SH-SY5Y (cell line): ENCODE measurements around the gene SVEP1.
A peak's percentile ranks its signal among the peaks of the same experiment; 100 is the strongest.

ENCODE experiments used
- GATA2 ChIP-seq: IDR thresholded peaks from 2 replicates; pipeline ENCODE4 v1.6.1; 2011; ENCODE audit warnings: mild to moderate bottlenecking, low read depth, low read length
- GATA3 ChIP-seq: IDR thresholded peaks from 2 replicates; pipeline ENCODE4 v1.6.1; 2011; ENCODE audit warnings: low read depth, mild to moderate bottlenecking, low read length, moderate library complexity

Gene SVEP1

DNA sequence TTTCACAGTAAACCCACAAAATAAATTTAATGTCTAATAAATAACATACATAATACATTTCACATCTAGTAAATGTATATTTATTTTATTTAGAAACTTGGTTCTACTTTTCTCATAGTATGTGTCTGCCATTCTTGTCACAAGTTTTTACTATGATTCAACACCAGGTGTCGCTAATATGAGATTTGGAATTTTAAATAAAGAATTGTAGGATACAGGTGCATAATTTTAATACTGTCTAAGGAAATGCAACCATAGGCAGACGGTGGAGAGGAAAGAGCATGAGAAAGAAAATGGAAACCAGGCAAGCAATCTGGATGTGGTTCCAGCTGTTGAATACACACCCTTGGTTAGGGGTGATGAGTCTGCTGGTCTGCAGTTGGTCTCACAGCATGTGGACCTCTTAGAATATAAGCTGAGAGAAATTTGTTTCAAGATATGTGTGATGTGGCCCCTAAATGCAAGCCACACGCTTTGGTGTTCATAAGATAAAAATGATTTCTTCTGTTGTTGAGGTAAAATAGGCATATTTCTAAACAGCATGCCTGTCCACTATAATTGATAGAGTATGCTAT lies 127.2 kb downstream of the SVEP1 start:
- no peak for TF ChIP-seq GATA3
- no peak for TF ChIP-seq GATA2

DNA sequence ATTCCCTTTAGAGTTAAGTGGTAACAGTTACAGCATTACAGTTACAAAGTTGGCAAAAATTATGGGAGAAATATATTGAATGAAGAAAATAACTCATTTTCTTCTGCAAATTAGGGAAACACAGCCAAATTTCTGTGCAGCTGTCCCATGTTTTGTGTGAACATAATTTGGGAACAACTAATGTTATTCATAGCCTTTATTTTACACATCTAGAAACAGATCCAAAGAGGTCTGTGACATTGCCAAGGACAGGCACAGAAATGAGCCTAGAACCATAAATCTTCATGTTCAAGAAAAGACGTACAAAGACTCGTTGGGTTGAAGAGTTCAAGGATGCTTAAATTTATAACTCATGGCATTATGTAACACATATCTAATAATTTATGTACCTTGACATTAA lies 127.8 kb downstream of the SVEP1 start:
- TF ChIP-seq GATA3 = no peak
- no peak for TF ChIP-seq GATA2

DNA sequence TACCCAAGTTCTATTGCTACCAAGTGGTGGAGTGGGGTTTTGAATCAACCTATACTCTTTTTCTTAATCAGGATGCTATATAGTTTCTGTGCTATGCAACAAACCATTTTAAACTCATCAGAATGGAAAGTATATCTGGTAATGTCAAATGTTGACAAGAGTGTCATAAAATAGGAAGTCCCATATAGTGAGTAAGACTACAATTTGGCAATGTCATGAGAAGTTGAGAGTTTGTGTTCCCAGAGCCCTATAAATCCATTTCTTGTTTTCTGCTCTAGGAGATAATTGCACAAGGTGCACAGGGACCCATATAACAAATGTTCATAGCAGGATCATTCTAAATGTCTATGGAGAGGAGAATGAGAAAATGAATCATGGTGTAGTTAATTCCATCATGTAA lies 132.1 kb downstream of the SVEP1 start:
- TF ChIP-seq GATA2 (no peak), GATA3 (no peak)

DNA sequence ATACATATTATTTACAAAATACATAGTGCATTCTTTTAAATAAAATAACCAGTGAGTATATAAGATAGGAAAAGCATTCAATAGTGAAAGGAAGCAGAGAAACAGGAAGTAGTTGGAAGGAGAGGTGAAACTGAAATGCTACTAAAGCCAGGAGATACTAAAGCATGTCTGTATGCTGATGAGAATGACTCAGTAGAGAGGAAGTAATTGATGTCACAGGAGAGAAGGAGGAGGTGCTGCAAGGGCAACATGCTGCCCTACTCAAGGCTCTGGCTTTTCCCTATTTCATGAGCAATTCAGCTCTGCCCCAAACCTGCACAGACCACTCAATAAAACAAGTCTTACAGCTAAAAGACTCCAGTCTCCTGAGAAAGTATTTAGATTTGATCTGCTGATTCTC lies 133.4 kb downstream of the SVEP1 start:
- no peak for TF ChIP-seq GATA2
- no peak for TF ChIP-seq GATA3

DNA sequence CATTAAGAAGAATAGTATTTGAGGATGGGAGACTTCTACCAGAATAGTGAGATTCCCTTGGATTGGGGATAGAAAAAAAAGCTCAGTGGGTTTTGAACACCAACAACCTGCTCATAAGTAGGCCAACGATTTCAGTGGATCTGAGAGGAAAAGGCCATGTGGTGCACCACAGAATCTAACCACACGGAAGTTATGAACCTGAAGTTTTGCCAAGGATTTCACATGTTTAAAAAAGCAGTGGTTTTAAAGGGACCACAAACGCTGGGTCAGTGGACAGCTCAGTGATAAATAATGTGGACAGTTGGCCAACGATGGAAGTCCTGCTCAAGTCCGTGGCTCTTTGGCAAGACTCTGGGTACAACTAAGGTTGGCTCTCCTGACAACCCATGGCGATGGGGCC lies 134.6 kb downstream of the SVEP1 start:
- TF ChIP-seq GATA3 = no peak

DNA sequence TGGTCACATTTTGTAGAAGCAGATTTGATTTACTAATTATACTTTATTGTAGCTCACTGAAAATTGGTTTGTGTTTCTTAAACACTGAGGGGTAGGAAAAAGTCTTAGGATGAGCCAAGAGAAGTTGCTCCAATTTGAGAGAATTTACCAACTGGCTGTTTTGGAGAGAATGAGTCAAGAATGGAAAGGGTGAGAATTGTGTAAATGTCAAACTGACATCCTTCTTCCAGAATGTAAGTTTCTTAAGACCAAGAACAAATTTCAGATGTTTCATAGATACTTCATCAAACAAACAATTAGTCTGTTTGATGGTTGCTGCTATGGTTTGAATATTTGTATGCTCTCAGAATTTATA lies 135.7 kb downstream of the SVEP1 start:
- TF ChIP-seq GATA3 (no peak), GATA2 (no peak)

DNA sequence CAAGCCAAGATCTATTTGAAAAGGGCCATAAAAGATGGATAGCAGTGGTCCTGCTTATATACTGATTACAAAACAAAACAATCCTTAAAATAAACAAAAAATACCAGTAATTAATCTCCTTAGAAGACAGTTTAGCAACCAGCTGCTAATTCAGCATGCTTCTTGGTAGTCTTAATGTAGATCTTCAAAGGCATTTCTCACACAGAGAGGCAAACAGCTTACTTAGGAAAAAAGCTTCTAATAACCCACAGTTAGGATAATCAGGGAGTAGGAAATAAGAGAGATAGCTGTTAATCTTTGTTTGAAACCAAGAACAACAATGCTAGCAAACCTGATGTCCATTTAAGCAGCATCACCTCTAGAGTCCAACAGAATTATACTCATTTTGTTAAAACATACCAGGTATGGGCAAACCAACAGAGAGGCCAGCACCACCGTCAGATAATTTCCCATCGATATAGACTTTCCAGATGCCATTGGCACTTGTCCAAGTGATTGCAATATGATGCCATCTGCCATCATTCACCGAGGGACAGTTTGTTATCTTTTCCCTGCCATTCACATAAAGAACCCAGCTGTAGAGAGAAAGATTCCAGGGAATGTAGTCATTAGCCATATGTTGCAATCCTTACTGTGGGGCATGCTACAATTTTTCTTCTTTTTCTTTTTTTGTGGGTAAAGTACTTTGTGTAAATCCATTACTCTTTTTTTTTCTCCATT lies 136.2 kb downstream of the SVEP1 start:
- peak; percentile 95 for TF ChIP-seq GATA2
- peak; percentile 76 for TF ChIP-seq GATA3

DNA sequence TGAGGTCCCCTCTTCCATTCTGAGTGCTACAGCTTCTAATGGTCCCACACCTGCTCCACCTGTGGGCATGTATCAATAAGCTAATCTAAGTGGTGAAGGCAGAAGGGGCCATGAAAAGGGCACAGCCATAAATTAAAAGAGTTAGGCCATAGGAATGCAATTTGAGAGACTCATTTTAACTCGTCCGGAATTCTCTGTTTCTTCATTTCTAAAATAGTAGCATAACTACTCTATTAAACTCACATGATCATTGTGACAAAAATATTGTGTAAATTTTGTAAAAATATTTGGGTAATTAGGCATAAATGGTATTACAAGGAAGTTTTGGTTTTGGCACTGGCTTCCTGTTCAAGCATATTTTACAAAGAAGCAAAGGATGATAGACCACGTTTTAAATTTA lies 138.7 kb downstream of the SVEP1 start:
- TF ChIP-seq GATA2 (no peak), GATA3 (no peak)

DNA sequence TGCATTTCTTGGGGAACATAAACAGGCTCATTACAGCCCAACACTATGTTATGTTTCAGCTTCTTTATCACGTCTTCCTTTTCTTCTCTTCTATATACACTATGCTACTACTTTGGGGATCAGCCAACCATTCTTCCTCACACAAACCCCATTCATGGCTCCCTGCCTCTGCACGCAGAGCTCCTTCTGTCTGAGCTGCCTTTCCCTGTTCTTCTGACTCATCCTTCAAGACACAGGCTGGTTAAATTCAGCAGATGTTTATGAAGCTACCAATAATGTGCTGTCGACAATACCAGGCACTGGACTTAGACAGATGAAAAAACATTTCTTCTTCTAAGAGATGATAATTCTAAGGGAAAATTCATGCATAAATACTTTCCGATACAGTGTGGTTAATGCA lies 139.4 kb downstream of the SVEP1 start:
- TF ChIP-seq GATA2 = no peak
- TF ChIP-seq GATA3 = no peak

DNA sequence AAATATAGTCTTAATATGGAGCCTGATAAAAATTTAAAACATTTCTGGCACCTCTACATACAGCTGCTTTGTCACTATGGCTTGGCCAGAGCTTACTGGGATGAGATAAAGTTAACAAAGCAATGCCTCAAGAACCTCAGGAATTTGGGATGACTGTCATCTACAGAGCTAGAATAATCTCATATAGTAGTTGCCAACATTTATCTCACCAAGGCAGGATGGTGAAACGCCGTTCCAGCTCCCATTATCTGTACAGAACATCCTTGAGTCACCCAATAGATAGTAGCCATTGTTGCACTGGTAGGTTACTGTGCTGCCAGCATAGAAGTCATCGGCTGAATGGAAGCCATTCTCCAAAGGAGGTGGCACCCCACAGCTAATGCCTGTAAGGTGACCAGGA lies 147.3 kb downstream of the SVEP1 start:
- TF ChIP-seq GATA2 (no peak), GATA3 (no peak)

DNA sequence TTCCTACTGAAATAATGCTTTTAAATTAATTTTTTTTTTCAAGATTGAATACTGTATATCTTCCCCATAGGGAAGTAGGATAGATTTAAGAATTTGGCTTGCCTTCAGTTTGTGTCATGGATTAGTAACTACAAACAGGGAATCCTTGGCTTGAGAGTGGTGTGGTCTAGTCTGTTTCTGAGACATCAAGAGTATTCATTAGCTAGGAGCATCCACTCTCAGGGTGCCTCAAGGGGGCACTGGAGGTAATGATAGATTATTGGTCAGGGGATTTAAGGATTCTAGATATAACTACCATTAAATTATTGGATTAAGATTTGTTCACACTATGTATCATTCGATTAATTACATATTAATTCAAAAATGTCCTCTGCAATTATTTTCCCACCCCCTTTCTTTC lies 150.1 kb downstream of the SVEP1 start:
- TF ChIP-seq GATA2 (no peak), GATA3 (no peak)

DNA sequence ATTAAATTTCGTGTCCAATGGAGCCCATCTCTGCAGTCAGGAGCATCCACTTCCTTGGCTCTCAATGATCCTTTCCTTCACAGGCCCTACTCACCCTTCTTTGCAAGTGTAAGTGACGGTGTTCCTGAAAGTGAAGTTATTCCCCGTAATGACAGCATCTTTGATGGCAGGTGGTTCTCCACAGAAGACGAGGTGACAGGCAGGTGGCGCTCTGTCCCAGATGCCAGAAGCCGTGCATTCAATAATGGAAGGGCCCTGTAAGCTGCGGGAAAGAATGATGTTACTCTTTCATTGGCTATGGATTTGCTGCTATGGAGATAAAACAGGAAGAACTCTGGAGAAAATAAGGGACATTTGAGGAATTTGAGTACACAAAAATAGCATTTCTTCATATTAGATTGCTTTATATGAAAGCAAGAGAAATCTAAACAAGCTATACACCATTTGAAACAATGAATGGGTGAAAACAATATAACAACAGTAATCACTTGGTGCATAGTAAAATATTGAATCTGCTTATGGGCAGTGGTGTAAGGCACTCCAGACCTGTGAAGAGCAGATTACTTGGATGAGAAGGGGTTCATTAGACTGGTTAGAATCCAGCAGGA lies 151.9 kb downstream of the SVEP1 start:
- TF ChIP-seq GATA3 = no peak
- TF ChIP-seq GATA2 = no peak

DNA sequence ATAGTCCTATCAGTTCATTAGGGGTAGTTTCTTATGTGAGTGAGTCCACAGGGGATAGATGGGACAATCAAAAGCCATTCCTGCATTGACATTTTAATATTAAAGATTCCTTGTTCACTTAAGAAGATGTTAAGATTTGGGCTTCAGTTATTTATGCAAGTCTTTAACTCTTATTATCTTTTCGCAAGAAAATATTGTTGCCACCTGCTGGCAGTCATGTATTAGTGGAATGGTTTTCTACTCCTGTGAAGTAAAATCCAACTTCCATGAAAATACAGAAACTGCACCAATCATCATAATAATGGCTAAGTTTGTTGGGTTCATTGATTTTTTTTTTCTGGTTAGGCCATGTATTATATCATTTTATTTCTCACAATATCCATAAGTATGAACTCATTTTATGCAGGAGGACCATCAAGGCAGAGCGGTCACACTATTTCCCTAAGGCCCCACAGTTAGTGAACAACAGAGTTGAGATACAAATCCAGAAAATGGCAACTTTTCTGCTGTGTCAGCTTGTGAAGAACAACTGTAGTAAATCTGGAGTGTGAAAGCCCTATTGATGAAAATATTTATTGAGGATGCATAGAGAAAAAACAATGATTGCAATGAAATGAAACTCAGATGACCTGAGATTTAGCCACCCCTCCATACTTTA lies 153.4 kb downstream of the SVEP1 start:
- TF ChIP-seq GATA3 = no peak

DNA sequence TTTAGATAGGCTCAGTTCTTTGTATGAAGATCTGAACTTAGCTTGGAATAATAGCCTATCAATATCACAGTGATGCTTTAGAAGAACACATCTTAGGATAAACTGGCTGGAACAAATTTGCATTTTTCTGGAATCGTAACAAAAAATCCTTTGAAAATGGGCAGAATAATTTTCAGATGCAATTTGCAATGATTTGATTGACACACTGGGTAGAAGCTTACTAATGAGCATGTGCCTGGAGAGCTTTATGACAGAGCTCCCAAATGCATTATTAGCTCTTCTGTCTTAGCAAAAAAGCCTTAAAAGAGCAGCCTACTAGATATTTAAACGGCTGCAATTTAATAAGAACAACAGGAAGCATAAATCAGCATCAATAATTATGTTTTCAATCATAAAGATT lies 165.1 kb downstream of the SVEP1 start:
- TF ChIP-seq GATA3 (no peak), GATA2 (no peak)

DNA sequence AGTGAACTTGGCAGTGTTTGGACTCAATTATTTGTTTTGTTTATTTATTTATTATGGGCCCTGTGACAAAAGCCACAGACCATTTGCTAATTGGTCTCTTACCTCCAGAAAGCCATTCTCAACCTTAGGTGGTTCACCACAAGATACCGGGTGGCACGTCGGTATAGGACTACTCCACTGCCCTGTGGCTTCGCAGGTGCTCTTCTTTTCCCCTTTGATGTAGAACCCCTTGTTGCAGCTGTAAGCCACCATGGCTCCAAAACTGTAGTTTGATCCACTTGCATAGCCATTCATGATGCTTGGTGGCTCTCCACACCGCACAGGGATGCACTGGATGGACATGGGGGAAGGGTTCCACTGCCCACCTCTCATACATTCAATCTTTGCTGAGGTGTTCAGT lies 168.6 kb downstream of the SVEP1 start:
- TF ChIP-seq GATA2 = no peak
- no peak for TF ChIP-seq GATA3

DNA sequence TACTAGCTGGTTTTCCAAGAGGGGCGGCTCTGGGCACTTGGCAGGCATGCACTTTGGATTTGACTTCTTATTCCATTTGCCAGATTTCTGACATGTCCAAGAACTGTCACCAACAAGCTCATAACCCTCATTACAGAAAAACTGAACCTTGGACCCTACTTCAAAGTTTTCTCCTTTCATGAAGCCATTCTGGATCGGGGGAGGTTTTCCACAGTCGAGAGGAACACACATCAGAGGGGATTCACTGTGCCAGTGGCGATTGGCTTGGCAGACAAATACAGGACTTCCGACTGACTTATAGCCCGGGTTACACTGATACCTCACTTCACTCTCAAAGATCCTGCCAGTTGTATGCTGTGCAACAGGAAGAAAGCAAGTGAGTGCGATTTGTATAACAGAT lies 170.9 kb downstream of the SVEP1 start:
- TF ChIP-seq GATA3 (no peak), GATA2 (no peak)
